G401.6 (cell line): ENCODE results near the gene THUMPD1.
"Not testable (repeated sequence)": the region's sequence is repeated elsewhere in the genome, so short reads cannot be mapped to it uniquely, and the experiment has no call there.

ENCODE experiments used
- FAIRE-seq: peaks from 2 replicates; lab custom pipeline; 2012; peaks lifted over from hg19 to GRCh38; lab: Jason Lieb, UNC

The THUMPD1 gene

DNA sequence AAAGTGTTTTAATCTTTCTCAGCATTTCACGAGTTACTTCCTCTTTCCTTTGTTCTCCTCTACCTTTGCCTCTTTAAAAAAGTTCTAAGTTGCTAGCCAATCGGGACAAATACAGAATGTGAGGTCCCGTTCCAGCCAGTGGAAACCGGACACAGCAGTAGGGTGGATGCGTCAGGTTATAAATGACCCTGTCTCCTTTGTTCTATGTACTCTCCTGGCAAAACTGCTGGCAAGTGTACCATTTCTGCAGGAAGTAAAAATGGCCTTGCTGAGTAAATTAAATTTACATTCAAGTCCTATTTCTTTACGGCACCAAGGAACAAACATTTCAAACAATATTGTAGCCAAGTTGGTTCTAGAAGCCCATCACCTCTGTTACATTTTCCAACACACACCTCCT is 47.5 kb downstream of the THUMPD1 start:
- not testable (repeated sequence) for FAIRE-seq

DNA sequence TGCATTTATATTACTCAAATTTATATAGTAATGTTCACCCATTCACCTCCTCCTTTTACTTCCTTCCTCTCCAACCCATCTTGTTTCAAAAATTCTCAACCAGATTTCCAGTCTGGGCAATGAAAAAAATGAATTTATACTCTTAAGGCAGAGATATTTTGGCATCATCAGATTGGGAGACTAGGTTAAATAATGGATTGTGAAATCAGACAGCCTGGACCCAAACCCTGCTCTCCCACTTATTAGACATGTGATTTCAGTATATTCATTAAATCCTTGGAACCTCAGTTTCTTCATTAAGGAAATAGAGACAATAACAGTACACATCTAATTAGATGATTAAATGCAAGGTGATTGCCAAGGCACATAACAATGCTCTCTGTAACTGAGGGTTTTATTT is 52.0 kb downstream of the THUMPD1 start:
- FAIRE-seq = no peak

DNA sequence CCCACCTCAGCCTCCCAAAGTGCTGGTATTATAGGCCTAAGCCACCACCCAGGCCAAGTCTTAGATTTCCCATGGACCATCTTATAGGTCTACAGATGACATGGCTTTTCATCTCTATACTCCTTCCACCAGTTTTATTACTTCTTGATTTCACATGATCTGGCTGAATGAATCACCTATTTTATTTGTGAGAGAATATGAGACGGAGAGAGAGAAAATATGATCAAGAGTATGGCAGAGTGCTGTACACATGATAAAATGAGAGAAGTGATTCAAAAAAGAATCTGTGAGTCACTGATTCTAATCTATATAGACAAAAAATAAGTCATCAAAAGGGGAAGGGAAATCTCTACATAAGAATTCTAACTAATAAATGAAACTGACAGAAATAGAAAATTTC is 57.8 kb downstream of the THUMPD1 start:
- no peak for FAIRE-seq
